ENCODE measurements around the gene ARHGAP4.

DNA sequence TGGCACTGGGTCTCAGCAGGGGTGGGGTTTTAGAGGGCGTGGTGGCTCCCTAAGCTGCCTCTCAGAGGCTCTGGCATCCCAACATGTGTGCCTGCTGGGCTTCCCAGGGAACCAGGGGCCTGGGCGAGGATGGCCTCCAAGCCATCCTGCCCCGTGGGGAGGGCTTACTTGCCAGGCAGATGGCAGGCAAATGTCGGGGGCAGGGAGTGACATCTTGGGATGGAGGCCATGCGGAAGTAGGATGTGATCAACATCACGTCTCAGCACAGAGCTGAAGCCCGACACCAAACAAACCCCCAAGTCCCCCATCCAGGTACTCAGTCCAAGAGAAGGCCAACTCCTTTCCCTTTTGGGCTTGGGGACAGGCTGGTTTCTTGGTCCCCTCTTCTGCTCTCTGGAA is 44.8 kb downstream of the ARHGAP4 start:
- TF ChIP-seq, protein P1, sequence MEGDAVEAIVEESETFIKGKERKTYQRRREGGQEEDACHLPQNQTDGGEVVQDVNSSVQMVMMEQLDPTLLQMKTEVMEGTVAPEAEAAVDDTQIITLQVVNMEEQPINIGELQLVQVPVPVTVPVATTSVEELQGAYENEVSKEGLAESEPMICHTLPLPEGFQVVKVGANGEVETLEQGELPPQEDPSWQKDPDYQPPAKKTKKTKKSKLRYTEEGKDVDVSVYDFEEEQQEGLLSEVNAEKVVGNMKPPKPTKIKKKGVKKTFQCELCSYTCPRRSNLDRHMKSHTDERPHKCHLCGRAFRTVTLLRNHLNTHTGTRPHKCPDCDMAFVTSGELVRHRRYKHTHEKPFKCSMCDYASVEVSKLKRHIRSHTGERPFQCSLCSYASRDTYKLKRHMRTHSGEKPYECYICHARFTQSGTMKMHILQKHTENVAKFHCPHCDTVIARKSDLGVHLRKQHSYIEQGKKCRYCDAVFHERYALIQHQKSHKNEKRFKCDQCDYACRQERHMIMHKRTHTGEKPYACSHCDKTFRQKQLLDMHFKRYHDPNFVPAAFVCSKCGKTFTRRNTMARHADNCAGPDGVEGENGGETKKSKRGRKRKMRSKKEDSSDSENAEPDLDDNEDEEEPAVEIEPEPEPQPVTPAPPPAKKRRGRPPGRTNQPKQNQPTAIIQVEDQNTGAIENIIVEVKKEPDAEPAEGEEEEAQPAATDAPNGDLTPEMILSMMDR (IDR thresholded peaks at IDR 0.05): no peak
- TF ChIP-seq POLR2A (IDR thresholded peaks at IDR 0.05) (no peak), POLR2AphosphoS5 (IDR thresholded peaks at IDR 0.05) (no peak)

All from upper lobe of left lung (tissue), 4 donors.